Neural crest cell (in vitro differentiated cells): ENCODE data around the gene PAQR8. TPM values are rescaled to one million over a fixed set of nuclear protein-coding genes. Genes with fewer than 3 reads are reported as not detected.
A peak's percentile ranks its signal among the peaks of the same experiment; 100 is the strongest.

Experiments used
- DNase-seq: peaks from one replicate; pipeline ENCODE4 v3.0.0; 2021; ENCODE audit warnings: low read depth, mixed read lengths, low spot score
- H3K27ac Mint-ChIP-seq: one replicate; pipeline ENCODE4 v1.8.0; 2021; ENCODE audit warnings: mild to moderate bottlenecking, mixed read lengths; ENCODE audit not compliant: unreplicated experiment
- H3K27me3 Mint-ChIP-seq: 2 replicates; pipeline ENCODE4 v1.8.0; 2021; ENCODE audit warnings: low read depth, mild to moderate bottlenecking, mixed read lengths
- H3K36me3 Mint-ChIP-seq: 2 replicates; pipeline ENCODE4 v1.8.0; 2021; ENCODE audit warnings: low read depth, mild to moderate bottlenecking, mixed read lengths
- H3K4me1 Mint-ChIP-seq: 2 replicates; pipeline ENCODE4 v1.8.0; 2021; ENCODE audit warnings: mixed read lengths
- H3K4me3 Mint-ChIP-seq: one replicate; pipeline ENCODE4 v1.8.0; 2021; ENCODE audit warnings: mild to moderate bottlenecking, mixed read lengths
- H3K9me3 Mint-ChIP-seq: 2 replicates; pipeline ENCODE4 v1.8.0; 2021; ENCODE audit warnings: mixed read lengths
- CTCF ChIP-seq: fragments of 200-600 bp; sonication (generic); conservative IDR thresholded peaks from 2 replicates; pipeline ENCODE4 v1.5.0; 2021; ENCODE audit warnings: antibody characterized with exemption, mild to moderate bottlenecking
- total RNA-seq: library from RNA; stranded (reverse); gene quantifications from 2 replicates; pipeline ENCODE4 v1.2.1, GENCODE V29; 2021

PAQR8 gene
- total RNA-seq, 1 donor from 2014 or later = 10.7 TPM

GRCh38 chr6:52454556-52454955 is 92.6 kb downstream of the PAQR8 start:
- peaks cover 10% of the 10 kb centered on the region for H3K9me3 Mint-ChIP-seq
- no peaks in the 10 kb centered on the region for H3K27me3 Mint-ChIP-seq
- TF ChIP-seq CTCF = no peak
- H3K4me3 Mint-ChIP-seq = no peak overlapping the region
- H3K36me3 Mint-ChIP-seq = peaks cover 26% of the 10 kb centered on the region
- peak overlapping the region; percentile 57 for H3K27ac Mint-ChIP-seq
- DNase-seq = no peak
- H3K4me1 Mint-ChIP-seq = no peaks in the 10 kb centered on the region

GRCh38 chr6:52457096-52457495 is 95.1 kb downstream of the PAQR8 start:
- no peak for TF ChIP-seq CTCF
- DNase-seq = no peak

More at GRCh38 chr6:52457096-52457495, 95.1 kb downstream of the PAQR8 start:
- H3K36me3 Mint-ChIP-seq = peaks cover 11% of the 10 kb centered on the region
- H3K4me3 Mint-ChIP-seq = no peak overlapping the region
- no peaks in the 10 kb centered on the region for H3K27me3 Mint-ChIP-seq
- no peak overlapping the region for H3K27ac Mint-ChIP-seq
- peaks cover 2% of the 10 kb centered on the region for H3K9me3 Mint-ChIP-seq
- H3K4me1 Mint-ChIP-seq = no peaks in the 10 kb centered on the region

Other genes with a start within 250 kb of the PAQR8 start
- gene IL17A, start 175.8 kb upstream of the PAQR8 start, total RNA-seq = not detected in 2 replicates
- gene IL17F, start 117.7 kb upstream of the PAQR8 start, total RNA-seq = not detected in 2 replicates
- 210 and 211 TPM in 2 replicates for gene MCM3, start 77.4 kb upstream of the PAQR8 start, total RNA-seq
- gene EFHC1, start 58.2 kb downstream of the PAQR8 start, total RNA-seq = 43.7 and 46.0 TPM in 2 replicates
- 20.2 and 20.4 TPM in 2 replicates for gene TRAM2, start 214.9 kb downstream of the PAQR8 start, total RNA-seq